Measurements from ENCODE around the gene SIGLEC7. TPM values are rescaled to one million over a fixed set of nuclear protein-coding genes. Genes with fewer than 3 reads are reported as not detected.

SIGLEC7 gene
- total RNA-seq, 1 donor from 2014 or later, result not detected

DNA sequence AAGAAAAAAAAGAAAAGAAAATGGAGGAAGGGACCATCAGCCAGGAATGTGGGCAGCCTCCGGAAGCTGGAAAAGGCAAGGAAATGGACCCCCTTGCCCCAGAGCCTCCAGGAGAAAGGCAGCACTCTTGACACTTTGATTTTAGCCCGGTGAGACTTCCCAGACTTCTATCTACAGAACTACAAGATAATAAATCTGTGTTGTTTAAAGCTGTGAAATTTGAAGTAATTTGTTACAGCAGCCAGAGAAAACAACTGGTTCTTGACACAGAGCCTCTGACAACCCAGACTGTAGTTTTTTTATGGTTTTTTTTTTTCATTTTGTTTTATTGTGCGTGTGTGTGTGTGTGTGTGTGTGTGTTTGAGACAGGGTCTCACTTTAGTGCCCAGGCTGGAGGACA lies 41.5 kb upstream of the SIGLEC7 start:
- Mint-ChIP-seq H3K27ac (no peak overlapping the region), H3K9me3 (no peaks in the 10 kb centered on the region), H3K4me1 (no peaks in the 10 kb centered on the region), H3K36me3 (peaks cover 2% of the 10 kb centered on the region), H3K4me3 (no peak overlapping the region), H3K27me3 (ENCODE audit: insufficient read depth, low read depth) (peaks cover 3% of the 10 kb centered on the region)
- Histone ChIP-seq H3K79me2 (ENCODE audit: low read depth) (no peaks in the 10 kb centered on the region), H3F3A (ENCODE audit: low read depth) (no peaks in the 10 kb centered on the region), H3K36me3 (no peaks in the 10 kb centered on the region), H3K27ac (no peak overlapping the region), H3K4me2 (no peak overlapping the region), H3K9me3 (ENCODE audit: low read depth) (no peaks in the 10 kb centered on the region), H3K27me3 (no peaks in the 10 kb centered on the region), H3K4me3 (no peak overlapping the region), H3K9ac (no peak overlapping the region), H2AFZ (replicated peaks) (no peak overlapping the region), H3K4me1 (no peaks in the 10 kb centered on the region), H4K20me1 (ENCODE audit: low read depth) (peaks cover 6% of the 10 kb centered on the region)
- TF ChIP-seq EZH2 (IDR thresholded peaks at IDR 0.05) (no peak), CTCF (IDR thresholded peaks at IDR 0.05) (no peak), EZH2phosphoT487 (IDR thresholded peaks at IDR 0.05) (no peak)
- no peak for DNase-seq (ENCODE audit: low spot score)

DNA sequence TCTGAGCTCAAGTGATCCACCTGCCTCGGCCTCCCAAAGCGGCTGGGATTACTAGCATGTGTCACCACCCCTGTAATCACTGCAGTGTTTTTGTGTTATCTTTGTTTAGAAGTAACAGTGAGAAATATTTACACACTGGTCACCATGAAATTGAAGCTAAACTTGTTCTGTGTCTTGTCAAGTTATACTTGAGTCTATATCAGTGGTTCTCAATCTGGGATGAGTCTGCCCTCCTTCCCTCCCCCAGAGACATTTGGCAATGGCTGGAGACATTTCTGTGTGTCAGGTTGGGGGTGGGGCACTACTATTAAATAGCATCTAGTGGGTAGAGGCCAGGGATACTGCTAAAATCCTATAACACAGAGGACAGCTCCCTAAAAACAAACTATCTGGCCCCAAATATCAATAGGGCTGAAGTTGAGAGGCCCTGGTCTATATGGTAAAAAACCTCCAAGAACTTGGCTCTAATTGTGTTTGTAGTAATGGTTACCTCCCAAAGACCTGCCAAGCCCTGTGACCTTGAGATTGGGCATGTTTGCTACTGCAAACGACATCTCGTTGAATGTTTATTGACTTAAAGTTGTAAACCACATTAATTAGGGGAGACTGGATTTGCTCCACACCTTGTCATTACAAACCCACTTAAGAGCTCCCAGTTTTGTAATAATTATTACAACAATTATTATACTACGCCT lies 40.8 kb upstream of the SIGLEC7 start:
- no peak overlapping the region for H3K4me3 Mint-ChIP-seq
- H3K9me3 Mint-ChIP-seq, result no peaks in the 10 kb centered on the region
- Histone ChIP-seq H3K9ac (no peak overlapping the region), H3K36me3 (no peaks in the 10 kb centered on the region), H3K9me3 (ENCODE audit: low read depth) (no peaks in the 10 kb centered on the region), H3K79me2 (ENCODE audit: low read depth) (no peaks in the 10 kb centered on the region), H3K4me1 (no peaks in the 10 kb centered on the region), H3F3A (ENCODE audit: low read depth) (no peaks in the 10 kb centered on the region), H3K4me3 (no peak overlapping the region), H3K27ac (no peak overlapping the region), H4K20me1 (ENCODE audit: low read depth) (peaks cover 6% of the 10 kb centered on the region), H2AFZ (replicated peaks) (no peak overlapping the region), H3K4me2 (no peak overlapping the region), H3K27me3 (no peaks in the 10 kb centered on the region)
- no peak overlapping the region for H3K27ac Mint-ChIP-seq
- no peak for DNase-seq (ENCODE audit: low spot score)
- peaks cover 2% of the 10 kb centered on the region for H3K36me3 Mint-ChIP-seq
- no peaks in the 10 kb centered on the region for H3K4me1 Mint-ChIP-seq
- TF ChIP-seq CTCF (IDR thresholded peaks at IDR 0.05) (no peak), EZH2 (IDR thresholded peaks at IDR 0.05) (no peak), EZH2phosphoT487 (IDR thresholded peaks at IDR 0.05) (no peak)
- peaks cover 8% of the 10 kb centered on the region for H3K27me3 Mint-ChIP-seq (ENCODE audit: insufficient read depth, low read depth)

DNA sequence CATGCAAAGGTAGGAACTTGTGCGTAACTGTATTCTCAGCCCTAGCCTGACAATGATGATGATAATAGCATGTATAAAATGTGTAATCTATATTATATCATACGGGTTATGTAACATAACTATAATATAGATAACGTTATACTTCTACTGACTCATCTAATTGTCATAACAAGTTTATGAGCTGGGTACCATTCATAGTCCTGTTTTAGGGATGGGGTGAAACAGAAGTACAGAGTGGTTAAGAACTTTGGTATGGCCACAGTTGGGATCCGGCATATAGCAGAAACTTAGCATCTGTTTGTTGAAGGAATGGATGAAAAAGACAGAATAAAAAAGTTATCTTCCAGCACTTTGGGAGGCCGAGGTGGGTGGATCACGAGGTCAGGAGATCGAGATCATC lies 39.1 kb upstream of the SIGLEC7 start:
- H3K4me1 ChIP-seq, result peaks cover 4% of the 10 kb centered on the region
- peaks cover 2% of the 10 kb centered on the region for H3K36me3 Mint-ChIP-seq

More for the DNA sequence above, 39.1 kb upstream of the SIGLEC7 start:
- no peaks in the 10 kb centered on the region for H3K9me3 Mint-ChIP-seq
- Histone ChIP-seq H3K79me2 (ENCODE audit: low read depth) (peaks cover 10% of the 10 kb centered on the region), H3F3A (ENCODE audit: low read depth) (no peaks in the 10 kb centered on the region), H4K20me1 (ENCODE audit: low read depth) (peaks cover 7% of the 10 kb centered on the region), H3K4me2 (no peak overlapping the region), H3K36me3 (no peaks in the 10 kb centered on the region), H3K27me3 (no peaks in the 10 kb centered on the region), H3K27ac (no peak overlapping the region), H3K9ac (no peak overlapping the region), H3K4me3 (no peak overlapping the region), H2AFZ (replicated peaks) (no peak overlapping the region), H3K9me3 (ENCODE audit: low read depth) (no peaks in the 10 kb centered on the region)
- H3K27me3 Mint-ChIP-seq (ENCODE audit: insufficient read depth, low read depth), result peaks cover 9% of the 10 kb centered on the region
- no peak overlapping the region for H3K4me3 Mint-ChIP-seq
- no peak for DNase-seq (ENCODE audit: low spot score)
- H3K4me1 Mint-ChIP-seq, result peaks cover 8% of the 10 kb centered on the region
- no peak for TF ChIP-seq CTCF (IDR thresholded peaks at IDR 0.05)
- TF ChIP-seq EZH2 (IDR thresholded peaks at IDR 0.05), result no peak
- no peak for TF ChIP-seq EZH2phosphoT487 (IDR thresholded peaks at IDR 0.05)
- H3K27ac Mint-ChIP-seq, result no peak overlapping the region
